GM23338 (cell line): ENCODE data around the gene ACTG2.

ENCODE experiments used
- CREB1 ChIP-seq: fragments of 250-450 bp; sonication (Bioruptor Pico); IDR thresholded peaks from 2 replicates; pipeline ENCODE4 v1.5.0; 2020; ENCODE audit warnings: low read depth, mild to moderate bottlenecking, moderate library complexity
- EZH2 ChIP-seq: fragments of 200-600 bp; sonication (generic); IDR thresholded peaks from one replicate; pipeline ENCODE4 v1.8.0; 2017; ENCODE audit warnings: antibody characterized with exemption, mild to moderate bottlenecking, low read depth; ENCODE audit not compliant: unreplicated experiment
- EZH2phosphoT487 ChIP-seq: fragments of 200-600 bp; sonication (generic); IDR thresholded peaks from one replicate; pipeline ENCODE4 v1.8.1; 2018; ENCODE audit warnings: antibody characterized with exemption; ENCODE audit not compliant: unreplicated experiment
- JUNB ChIP-seq: IDR thresholded peaks from one replicate; pipeline ENCODE4 v1.6.1; 2016; ENCODE audit warnings: antibody characterized with exemption; ENCODE audit not compliant: unreplicated experiment
- NANOG ChIP-seq: IDR thresholded peaks from 2 replicates; pipeline ENCODE4 v1.6.1; 2016; ENCODE audit warnings: antibody characterized with exemption, borderline replicate concordance
- POLR2AphosphoS5 ChIP-seq: IDR thresholded peaks from 2 replicates; pipeline ENCODE4 v1.6.1; 2016; ENCODE audit warnings: antibody characterized with exemption, low read depth
- STAT1 ChIP-seq: IDR thresholded peaks from one replicate; pipeline ENCODE4 v1.6.1; 2016; ENCODE audit warnings: antibody characterized with exemption; ENCODE audit not compliant: unreplicated experiment
- ZNF331 ChIP-seq: fragments of 250-450 bp; sonication (Bioruptor Pico); IDR thresholded peaks from 2 replicates; pipeline ENCODE4 v1.5.0; 2020; ENCODE audit warnings: low read depth, mild to moderate bottlenecking, moderate library complexity
- TF ChIP-seq, protein P1 (sequence below), 2 experiments: fragments of 200-600 bp in 1 of 2; sonication (generic) in 1 of 2; conservative IDR thresholded peaks; 2 replicates each; pipeline versions ENCODE4 v1.5.1 to v1.6.1; 2016 to 2017; ENCODE audit warnings: antibody characterized with exemption in 2 of 2, low read depth in 2 of 2, mild to moderate bottlenecking in 2 of 2, moderate library complexity in 1 of 2
- TF ChIP-seq, protein P2 (sequence below): IDR thresholded peaks from one replicate; pipeline ENCODE4 v1.6.1; 2018; ENCODE audit warnings: antibody characterized with exemption; ENCODE audit not compliant: unreplicated experiment

DNA sequence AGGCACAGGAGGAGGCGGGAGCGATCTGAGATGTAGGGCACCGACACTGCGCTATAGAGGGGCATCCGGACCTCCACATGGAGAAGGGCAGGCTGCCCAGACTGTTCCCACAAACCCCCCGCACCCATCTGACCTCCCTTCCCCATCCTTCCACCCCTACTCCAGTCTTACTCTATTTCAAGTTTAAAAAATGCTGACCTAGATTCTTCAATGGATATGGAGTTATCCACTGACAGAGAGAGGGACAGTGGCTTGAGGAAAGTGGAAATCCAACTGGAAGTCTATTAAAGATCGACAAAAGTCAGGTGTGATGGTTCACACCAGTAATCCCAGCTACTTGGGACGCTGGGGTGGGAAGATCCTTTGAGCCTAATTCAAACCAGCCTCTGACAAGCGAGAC lies 28.8 kb downstream of the ACTG2 start:
- TF ChIP-seq CREB1 (CRISPR knock-in tag) (no peak), POLR2AphosphoS5 (no peak), EZH2 (no peak), JUNB (no peak), STAT1 (no peak), EZH2phosphoT487 (no peak), NANOG (no peak), ZNF331 (CRISPR knock-in tag) (no peak)
- TF ChIP-seq, protein P1, sequence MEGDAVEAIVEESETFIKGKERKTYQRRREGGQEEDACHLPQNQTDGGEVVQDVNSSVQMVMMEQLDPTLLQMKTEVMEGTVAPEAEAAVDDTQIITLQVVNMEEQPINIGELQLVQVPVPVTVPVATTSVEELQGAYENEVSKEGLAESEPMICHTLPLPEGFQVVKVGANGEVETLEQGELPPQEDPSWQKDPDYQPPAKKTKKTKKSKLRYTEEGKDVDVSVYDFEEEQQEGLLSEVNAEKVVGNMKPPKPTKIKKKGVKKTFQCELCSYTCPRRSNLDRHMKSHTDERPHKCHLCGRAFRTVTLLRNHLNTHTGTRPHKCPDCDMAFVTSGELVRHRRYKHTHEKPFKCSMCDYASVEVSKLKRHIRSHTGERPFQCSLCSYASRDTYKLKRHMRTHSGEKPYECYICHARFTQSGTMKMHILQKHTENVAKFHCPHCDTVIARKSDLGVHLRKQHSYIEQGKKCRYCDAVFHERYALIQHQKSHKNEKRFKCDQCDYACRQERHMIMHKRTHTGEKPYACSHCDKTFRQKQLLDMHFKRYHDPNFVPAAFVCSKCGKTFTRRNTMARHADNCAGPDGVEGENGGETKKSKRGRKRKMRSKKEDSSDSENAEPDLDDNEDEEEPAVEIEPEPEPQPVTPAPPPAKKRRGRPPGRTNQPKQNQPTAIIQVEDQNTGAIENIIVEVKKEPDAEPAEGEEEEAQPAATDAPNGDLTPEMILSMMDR (conservative IDR thresholded peaks at IDR 0.05; ENCODE audit: low read depth in 2 of 2), result no peak
- TF ChIP-seq, protein P2, sequence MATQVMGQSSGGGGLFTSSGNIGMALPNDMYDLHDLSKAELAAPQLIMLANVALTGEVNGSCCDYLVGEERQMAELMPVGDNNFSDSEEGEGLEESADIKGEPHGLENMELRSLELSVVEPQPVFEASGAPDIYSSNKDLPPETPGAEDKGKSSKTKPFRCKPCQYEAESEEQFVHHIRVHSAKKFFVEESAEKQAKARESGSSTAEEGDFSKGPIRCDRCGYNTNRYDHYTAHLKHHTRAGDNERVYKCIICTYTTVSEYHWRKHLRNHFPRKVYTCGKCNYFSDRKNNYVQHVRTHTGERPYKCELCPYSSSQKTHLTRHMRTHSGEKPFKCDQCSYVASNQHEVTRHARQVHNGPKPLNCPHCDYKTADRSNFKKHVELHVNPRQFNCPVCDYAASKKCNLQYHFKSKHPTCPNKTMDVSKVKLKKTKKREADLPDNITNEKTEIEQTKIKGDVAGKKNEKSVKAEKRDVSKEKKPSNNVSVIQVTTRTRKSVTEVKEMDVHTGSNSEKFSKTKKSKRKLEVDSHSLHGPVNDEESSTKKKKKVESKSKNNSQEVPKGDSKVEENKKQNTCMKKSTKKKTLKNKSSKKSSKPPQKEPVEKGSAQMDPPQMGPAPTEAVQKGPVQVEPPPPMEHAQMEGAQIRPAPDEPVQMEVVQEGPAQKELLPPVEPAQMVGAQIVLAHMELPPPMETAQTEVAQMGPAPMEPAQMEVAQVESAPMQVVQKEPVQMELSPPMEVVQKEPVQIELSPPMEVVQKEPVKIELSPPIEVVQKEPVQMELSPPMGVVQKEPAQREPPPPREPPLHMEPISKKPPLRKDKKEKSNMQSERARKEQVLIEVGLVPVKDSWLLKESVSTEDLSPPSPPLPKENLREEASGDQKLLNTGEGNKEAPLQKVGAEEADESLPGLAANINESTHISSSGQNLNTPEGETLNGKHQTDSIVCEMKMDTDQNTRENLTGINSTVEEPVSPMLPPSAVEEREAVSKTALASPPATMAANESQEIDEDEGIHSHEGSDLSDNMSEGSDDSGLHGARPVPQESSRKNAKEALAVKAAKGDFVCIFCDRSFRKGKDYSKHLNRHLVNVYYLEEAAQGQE, result no peak
